Stimulated activated CD8-positive, alpha-beta memory T cell treated with anti-CD3 and anti-CD28 coated beads, Interleukin-4, amount 100 ng/mL, for 1 hour (primary cell): ENCODE data around the gene ZNF200.
"Not testable (repeated sequence)": the region's sequence is repeated elsewhere in the genome, so short reads cannot be mapped to it uniquely, and the experiment has no call there.

Experiments
- DNase-seq, 2 donors: peaks; one replicate each; pipeline ENCODE4 v3.0.0-alpha.2; 2020; ENCODE audit warnings: low read depth in 2 of 2, low spot score in 1 of 2

The ZNF200 gene

DNA sequence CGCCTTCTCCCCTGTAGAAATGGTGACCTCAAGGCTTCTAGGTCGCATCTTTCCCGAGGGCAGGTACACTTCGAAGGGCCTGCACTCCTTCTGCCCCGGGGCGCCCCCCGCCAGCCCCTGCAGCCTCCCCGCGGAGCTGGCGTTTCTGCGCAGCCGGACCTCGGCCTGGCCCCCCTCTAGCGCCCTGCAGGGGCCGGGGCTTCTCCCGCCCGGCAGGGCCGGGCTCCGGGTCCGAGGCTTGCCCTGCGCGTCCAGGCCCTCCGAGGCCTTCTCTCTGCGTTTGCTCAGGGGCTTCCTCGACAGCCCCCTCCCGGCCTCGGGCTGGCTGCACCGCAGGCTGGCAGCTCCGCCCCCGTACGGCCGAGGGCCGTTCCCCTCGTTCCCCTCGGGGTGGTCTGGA, 19.4 kb upstream of the ZNF200 start:
- DNase-seq, result no peak

DNA sequence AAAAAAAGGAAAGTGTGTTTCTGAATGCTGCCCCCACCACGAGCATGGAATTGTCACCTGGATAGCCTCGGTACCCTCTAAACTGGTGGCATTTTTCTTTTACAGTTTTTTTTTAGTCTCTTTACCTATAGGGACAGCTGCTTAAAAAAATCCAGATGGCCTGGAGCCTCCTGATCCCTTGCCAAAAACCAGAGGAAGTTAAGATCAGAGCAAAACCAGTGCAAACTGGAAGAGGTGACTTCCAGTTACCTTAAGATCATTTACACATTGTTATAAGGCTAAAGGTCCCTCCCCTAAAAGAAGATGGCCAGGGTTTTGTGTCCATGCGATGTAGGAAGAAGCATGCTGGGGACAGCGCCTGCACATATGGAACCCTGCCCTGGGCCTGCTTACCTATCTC, 18.0 kb upstream of the ZNF200 start:
- DNase-seq, result no peak

DNA sequence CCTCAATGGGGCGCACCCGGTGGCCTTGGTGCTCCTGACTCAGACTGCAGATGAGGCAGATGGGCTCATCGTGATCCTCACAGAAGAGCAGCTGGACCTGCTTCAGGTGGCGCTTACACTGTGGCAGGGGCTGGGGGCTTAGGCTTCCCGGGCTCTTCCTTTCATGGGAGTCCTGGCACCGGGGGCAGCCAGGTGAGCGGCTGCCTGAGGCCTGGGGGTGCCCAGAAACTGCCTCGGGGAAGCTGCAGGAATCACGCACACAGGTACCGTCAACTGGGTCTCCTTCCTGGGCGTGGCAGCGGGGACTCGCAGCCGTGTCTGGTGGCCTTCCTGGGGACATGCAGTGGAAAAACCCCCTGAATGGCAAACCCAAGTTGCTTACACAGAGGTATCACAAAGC, 14.5 kb upstream of the ZNF200 start:
- no peak for DNase-seq

DNA sequence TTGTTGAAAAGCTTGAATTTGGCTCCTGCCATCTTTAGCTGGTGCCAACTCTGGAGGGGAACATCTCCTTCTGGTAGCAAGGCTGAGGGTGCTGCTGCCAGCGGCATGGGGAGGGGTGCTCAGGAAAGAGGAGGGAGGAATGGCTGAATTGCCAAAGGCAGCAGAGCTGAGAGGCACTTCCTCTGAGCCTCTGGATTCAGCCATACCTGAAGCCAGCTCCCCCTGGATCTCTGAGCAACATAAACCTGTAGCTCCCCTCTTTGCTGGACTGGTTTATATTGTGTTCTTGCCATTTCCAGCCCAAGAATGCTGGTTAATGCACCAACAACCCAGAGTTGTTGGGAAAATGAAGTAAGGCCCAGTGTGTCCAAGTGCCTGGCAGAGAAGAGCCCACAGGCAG, 14.1 kb upstream of the ZNF200 start:
- DNase-seq, result no peak

DNA sequence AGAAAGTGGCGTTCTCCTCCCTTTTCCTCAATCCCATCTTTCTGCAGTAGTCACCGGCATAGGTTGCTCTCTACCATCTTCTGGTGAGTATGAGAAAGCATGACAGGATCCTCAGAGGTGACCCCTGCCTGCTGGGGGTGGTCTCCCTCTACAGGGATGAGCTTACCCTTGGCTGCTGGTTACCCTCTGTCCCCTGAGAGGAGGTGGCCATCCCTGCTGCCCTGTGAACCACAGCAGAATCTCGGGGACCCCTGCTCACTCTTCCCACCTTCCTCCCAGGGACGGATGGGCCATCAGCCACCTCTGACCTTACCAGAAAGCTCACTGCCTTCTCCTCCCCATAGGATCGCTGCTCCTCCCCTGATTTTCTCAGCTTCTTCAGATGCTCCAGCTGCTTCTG, 13.6 kb upstream of the ZNF200 start:
- no peak for DNase-seq

DNA sequence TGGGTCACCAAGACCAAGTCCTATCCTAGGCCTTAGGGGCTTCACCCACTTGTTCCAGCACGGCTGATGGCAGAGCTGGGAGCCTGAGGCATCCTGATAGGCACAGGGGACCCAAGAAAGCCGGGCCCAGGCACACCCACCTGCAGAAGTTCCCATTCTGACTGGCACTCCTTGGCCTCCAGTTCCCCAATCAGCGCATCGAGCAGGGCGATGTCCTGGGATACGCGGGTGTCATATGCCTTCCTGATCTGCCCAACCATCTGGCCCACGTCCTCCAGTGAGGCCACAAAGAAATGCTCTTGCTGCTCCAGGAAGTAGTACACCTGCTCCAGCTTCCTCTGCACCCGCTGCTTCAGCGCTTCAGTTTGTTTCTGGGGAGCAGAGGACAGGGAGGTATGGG, 11.9 kb upstream of the ZNF200 start:
- no peak for DNase-seq

DNA sequence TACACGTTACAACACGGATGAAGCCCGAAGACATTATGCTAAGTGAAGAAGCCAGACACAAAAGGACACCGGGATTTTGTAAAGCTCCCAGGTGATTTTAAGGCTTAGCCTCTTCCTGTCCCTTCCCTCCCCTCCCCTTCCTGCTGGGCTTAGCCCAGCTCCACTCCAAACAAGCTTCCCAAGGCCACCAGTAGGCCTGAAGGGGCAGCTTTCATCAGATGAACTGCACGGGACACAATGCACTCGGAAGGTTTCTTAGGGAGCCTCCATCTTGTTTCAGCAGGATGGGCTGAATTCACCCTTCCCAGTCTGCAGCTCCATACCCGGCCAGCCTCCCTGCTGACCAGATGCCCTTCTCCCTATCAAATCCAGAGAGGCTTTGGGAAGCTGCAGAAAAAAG, 11.0 kb upstream of the ZNF200 start:
- no peak for DNase-seq

DNA sequence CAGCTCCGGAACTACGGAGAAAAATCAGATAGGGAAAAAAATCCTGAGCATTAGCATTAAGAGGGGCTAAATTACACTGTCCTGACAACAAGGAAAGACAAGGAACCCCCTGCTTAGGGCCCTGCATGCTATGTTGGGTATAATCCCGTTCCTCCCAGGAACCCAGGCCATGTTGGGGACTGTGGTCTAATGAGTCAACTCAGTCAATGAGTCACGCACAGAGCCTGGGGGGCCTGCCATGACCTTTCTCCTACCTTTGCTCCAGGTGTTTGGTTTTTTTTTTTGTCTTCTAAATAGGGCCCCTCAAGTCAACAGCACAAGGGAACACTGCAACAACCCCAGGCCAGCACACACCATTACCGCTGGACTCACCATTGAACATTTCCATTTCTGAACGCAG, 8.9 kb upstream of the ZNF200 start:
- no peak for DNase-seq

DNA sequence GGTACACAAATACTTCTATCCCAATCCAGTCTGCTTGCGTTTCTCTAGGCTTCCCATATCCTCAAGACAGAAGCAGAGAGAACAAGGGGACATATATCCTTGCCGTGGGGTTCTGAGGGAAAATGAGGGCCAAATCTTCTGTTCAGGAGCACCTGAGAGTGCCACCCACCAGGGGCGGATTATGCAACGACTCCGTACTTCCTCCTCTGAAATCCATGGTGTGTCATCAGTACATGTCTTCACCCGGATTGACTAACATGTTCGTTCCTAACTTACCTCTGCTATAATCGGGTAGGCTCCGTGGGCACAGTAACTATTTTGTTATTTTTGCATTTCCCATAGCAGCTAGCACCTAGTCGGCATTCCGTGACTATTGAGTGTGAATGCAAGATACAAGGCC, 7.8 kb upstream of the ZNF200 start:
- DNase-seq, result no peak

DNA sequence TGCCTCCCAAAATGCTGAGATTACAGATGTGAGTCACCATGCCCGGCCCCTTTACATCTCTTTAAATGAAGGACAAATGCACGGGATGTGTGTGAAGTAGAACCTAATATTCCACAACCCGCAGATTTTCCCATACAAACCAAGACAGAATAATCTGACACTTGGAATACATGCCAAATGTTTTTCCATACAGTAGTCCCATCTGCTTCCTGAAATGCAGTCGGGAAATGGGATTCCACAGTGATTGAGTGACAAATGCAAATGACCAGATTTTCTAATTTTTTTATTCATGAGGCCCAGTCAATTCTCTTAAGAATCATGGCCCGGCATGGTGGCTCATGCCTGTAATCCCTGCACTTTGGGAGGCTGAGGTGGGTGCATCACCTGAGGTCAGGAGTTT, 6.8 kb upstream of the ZNF200 start:
- DNase-seq, result no peak

DNA sequence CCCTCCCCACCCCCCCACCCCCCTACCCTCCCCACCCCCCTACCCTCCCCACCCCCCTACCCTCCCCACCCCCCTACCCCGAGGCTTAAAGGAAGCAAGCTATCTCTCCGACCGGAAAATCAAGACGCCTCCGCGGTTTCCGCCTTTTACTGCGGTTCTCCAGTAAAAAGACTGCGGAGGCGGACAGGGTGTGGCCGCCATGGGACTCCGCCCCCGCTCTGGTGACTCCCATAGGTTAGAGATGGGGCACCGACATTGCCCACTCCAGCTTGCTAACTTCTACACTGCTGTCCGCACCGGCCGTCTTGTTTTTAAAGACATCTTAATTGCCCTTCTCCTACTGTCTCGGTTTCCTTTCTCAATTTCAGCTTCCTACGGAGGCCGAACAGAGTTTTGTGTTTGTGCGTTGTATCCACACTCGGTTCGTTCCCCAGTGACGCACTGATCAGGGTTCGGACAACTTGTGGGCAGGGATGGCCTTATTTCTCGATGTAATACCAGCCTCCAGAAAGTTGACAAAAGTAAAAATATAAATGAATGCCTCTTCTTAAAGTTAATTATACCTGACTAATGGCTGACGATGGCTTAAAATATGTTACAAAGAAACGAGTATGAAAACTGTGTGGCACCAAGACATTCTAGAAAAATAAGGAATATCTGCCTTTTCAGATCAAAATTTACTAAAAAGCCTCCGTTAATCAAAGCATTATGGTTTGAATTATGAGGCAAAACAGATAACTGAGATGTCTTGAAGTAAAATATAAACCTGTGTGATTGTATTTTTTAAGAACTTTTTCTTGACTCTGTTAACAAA, 1.1 kb upstream of the ZNF200 start:
- DNase-seq, result no peak

DNA sequence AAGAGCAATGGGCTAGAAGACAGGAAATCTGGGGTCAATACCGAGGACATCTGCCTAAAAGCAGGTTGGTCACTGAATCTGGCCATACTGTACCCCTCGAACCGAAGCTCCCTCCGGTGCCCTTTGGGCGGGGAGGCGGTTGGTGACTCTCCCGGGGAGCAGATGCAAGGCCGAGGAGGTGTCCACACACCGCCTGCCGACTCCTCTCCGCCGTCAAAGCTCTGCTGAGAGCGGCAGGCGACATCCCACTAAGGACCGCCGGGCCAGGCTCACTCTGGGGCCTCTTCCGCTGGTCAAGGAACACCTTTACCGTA, 458 bp downstream of the ZNF200 start:
- DNase-seq, result no peak

DNA sequence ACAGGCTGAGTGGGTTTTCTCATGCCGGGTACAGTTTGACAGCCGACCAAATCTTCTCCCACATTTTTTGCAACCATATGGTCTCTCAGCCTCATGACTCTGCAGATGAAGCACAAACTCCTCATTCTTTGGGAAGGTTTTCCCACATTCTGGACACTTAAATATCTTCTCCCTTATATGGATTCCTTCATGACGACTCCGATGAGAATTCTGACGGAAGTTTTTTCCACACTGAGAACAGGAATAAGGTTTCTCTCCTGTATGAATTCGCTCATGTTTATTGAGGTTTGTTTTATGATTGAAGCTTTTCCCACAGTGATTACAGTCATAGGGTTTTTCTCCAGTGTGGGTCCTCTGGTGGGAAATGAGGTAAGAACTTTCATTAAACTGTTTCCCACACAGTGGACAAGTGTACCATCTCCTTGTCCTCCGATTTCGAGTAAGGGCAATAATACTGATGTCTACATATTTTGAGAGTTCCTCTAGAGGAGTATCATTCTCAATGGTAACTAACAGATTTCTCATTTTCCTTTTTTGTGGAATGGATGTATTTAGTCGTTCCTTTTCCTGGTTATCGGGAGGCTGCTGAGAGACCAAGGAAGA, 10.9 kb downstream of the ZNF200 start:
- no peak for DNase-seq

DNA sequence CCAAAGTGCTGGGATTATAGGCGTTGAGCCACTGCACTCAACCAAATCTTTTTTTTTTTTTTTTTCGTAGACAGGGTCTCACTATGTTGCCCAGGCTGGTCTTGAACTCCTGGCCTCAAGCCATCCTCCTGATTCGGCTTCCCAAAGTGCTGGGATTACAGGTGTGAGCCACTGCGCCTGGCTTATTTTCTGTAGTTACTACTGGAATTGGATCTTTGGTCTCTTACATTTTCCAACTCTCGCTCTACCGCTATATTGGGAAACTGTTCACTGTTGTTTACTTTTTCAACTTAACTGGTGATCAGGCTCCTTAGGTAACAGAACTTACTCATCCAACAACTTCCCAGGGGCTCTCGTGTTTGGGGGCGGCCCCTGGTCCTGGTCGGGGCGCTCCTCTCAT, 14.1 kb downstream of the ZNF200 start:
- DNase-seq, result no peak

DNA sequence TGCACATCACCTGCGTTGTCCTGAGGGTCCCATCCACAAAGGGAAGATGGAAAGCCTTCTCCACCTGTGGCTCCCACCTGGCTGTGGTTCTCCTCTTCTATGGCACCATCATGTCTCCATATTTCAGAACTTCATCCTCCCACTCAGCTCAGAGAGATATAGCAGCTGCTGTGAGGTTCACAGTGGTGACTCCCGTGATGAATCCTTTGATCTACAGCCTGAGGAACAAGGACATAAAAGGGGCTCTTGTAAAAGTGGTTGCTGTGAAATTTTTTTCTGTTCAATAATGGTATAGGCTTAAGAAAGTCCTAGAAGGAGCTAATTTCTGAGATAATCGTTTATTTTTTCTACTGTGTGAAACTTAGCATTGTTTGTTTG, 18.7 kb downstream of the ZNF200 start:
- DNase-seq, result no peak

DNA sequence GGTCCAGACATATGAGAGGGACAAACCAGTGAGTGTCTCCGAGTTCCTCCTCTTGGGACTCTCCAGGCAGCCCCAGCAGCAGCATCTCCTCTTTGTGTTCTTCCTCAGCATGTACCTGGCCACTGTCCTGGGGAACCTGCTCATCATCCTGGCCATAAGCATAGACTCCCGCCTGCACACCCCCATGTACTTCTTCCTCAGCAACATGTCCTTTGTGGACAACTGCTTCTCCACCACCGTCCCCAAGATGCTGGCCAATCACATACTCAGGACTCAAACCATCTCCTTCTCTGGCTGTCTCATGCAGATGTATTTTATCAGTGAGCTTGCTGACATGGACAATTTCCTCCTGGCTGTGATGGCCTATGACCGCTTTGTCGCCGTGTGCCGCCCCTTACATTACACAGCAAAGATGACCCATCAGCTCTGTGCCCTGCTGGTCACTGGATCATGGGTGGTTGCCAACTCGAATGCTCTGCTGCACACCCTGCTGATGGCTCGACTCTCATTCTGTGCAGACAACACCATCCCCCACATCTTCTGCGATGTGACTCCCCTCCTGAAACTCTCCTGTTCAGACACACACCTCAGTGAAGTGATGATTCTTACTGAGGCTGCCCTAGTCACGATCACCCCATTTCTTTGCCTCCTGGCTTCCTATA, 19.2 kb downstream of the ZNF200 start:
- DNase-seq, result no peak

DNA sequence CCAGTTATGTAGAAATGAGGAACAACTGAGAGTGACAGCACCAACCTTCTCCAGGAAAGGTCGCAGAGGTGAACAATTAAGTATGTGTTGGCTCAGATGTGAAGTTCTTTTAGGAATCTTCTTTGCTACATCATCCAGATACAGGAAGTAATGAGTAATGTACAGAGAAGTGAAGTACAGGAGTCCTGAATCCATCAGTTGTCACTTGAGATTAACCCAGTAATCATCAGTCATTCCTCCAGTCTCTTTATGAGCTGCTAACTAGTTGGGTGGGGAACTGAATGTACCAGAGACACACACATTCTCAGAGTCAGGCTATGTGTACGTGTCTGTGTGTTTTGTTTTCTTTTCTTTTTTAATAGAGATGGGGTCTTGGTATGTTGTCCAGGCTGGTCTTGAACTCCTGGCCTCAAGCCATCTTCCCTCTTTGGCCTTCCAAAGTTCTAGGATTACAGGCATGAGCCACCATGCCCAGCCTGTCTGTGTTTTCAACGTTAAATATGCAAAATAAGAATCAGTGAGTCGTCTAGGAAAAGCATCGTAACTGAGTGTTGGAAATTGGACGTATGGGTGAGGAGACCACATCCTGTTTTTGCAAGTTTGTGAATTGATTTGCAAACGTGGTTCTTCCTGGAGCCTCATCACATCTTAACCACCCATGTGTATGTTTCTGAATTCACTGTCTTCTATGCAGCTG, 19.9 kb downstream of the ZNF200 start:
- DNase-seq, result no peak

DNA sequence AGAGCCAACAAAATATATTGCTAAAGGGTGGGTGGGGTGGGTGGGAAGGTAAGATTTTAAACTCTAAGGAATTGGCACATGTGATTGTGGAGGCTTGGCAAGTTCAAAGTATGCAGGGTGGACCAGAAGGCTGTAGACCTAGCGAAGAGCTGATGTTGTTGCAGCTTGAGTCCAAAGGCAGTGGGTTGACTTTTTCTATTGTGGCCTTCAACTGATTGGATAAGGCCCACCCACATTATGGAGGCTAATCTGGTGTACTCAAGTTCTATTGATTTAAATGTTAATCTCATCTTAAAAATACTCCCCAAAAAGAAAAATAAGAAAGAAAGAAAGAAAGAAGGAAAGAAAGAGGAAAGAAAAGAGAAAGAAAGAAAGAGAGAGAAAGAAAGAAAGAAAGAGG, 22.4 kb downstream of the ZNF200 start:
- no peak for DNase-seq

DNA sequence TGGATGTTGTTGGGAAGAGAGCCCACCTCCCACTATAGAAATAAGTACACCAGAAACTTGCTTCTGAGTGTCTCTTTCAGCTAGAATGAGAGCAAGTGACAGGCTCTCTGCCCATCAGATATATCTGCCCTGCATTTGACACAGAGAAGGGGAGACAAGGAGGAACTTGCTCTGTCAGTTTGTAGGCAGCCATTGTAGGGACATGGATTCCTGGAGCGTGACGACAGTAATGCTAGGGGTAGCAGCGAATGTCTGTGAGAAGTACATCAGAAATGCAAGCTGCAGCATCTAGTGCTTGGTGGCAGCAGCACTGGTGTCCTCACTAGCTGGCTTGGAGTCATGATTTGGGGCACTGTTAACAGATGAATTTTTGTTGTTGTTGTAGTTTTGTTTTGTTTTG, 23.0 kb downstream of the ZNF200 start:
- no peak for DNase-seq

DNA sequence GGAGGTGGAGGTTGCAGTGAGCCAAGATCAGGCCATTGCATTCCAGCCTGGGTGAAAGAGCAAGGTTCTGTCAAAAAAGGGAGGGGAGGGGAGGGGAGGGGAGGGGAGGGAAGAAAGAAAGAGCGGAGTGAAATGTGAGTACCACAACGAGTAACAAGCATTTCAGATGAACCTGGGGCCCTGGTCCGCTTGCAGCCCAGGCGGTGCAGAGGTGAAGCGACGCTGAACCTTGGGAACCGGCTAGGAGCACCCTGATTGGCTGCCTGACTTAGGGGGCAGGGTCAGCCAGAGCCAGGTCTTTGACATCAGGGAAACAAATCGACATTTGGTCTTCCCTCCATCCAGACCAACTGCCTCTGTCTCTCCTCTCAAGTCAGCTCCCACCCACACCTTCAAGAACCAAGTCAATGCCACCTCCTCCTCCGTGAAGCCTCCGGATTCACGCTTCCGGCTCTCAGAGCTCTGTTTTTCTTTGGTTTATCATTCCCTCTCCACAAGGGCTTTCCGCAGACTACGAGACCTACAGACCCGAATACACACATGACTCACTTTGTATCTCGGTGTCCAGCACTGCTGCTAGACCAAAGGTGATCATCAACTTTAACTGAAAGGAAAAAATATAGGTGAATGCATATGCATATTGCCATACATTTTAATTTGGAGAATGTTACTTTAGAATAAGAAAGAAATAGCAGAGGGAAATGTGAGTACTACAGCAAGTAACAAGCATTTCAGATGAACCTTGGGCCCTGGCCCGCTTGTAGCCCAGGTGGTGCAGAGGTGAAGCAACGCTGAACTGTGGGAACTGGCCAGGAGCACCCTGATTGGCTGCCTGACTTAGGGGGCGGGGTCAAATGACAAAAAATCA, 27.6 kb downstream of the ZNF200 start:
- no peak for DNase-seq

DNA sequence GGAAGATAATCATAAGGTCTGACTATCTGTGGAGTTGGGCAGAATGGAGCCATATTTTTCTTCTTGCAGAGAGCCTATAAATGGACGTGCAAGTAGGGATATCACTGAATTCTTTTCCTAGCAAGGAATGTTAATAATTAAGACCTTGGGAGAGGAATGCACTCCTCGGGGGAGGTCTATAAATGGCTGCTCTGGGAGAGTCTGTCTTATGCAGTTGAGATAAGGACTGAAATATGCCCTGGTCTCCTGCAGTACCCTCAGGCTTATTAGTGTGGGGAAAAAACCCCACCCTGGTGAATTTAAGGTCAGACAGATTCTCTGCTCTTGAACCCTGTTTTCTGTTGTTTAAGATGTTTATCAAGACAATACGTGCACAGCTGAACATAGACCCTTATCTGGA, 29.0 kb downstream of the ZNF200 start:
- DNase-seq, result not testable (repeated sequence)
